ENCODE measurements around the gene SFXN3. TPM values are rescaled to one million over a fixed set of nuclear protein-coding genes. Genes with fewer than 3 reads are reported as not detected.

The SFXN3 gene
- total and polyA plus RNA-seq, 2 of the 13 experiments (the other 11 are each of a cell fraction or from before 2014, with no cell fraction given), result 16.8 to 71.5 TPM

DNA sequence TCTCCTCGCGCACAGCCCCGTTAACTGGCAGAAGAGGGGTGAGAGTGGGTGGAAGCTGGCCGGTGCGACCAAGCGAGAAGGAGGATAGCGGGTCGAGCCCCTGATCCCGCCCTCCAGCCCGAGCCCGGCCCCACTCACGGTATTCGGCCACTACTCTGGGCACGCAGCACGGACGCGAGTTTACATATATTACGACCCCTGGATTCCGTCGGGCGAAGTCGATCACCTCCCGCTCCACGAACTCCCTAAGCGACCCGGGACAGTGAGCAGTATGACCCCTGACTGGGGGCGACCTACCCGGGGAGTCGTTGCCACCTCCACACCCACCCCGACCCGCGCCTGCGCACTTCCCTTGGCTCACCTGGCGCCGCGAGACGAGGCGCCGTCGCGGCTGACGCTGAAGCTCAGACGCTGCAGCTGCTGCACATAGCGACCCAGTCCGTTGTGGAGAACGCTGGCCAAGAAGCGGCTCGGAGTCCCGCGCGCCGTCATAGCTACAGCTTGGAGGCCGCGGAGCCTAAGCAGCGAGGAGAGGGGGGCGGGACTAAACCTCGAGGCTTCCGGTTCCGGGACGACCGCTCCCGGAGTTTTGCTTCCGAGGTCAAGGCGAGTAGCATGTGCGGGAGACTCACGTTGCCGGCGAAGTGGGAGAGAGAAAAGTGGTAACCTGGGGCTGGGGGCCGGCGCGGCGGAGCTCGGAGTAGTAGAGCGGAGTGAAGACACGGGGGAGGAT lies 43.9 kb upstream of the SFXN3 start, which contains the start of the genes MRPL43 and TWNK (continued):
- TF ChIP-seq CREB3 (CRISPR knock-in tag; IDR thresholded peaks at IDR 0.05), result peak; percentile 83; the same call in 1 of the 2 replicates
- no peak for TF ChIP-seq ZBTB42 (CRISPR knock-in tag; IDR thresholded peaks at IDR 0.05)
- TF ChIP-seq JUND (CRISPR knock-in tag; IDR thresholded peaks at IDR 0.05), result no peak
- TF ChIP-seq SRSF1 (optimal IDR thresholded peaks at IDR 0.05; ENCODE audit: low read depth, low read length), result peak; percentile 52
- peak; percentile 74; the same call in 1 of the 2 replicates for TF ChIP-seq ZNF766 (CRISPR knock-in tag; IDR thresholded peaks at IDR 0.05; ENCODE audit: borderline replicate concordance)
- no peak for TF ChIP-seq ZBTB44 (CRISPR knock-in tag; IDR thresholded peaks at IDR 0.05)
- TF ChIP-seq IKZF5 (CRISPR knock-in tag; IDR thresholded peaks at IDR 0.05), result no peak; the same call in 1 of the 2 replicates
- TF ChIP-seq KAT7 (CRISPR knock-in tag; IDR thresholded peaks at IDR 0.05; ENCODE audit: borderline replicate concordance), result no peak
- TF ChIP-seq, protein P1, sequence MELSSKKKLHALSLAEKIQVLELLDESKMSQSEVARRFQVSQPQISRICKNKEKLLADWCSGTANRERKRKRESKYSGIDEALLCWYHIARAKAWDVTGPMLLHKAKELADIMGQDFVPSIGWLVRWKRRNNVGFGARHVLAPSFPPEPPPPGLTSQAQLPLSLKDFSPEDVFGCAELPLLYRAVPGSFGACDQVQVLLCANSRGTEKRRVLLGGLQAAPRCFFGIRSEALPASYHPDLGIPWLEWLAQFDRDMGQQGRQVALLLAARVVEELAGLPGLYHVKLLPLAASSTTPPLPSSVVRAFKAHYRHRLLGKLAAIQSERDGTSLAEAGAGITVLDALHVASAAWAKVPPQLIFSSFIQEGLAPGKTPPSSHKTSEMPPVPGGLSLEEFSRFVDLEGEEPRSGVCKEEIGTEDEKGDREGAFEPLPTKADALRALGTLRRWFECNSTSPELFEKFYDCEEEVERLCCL (CRISPR knock-in tag; IDR thresholded peaks at IDR 0.05; ENCODE audit: borderline replicate concordance), result 0 out of 2 replicates have a peak, but pooled peaks have one; percentile 75
- TF ChIP-seq REPIN1 (CRISPR knock-in tag; IDR thresholded peaks at IDR 0.05; ENCODE audit: borderline replicate concordance, low read depth), result peak; percentile 80; the same call in 1 of the 2 replicates
- TF ChIP-seq BRCA1 (CRISPR knock-in tag; IDR thresholded peaks at IDR 0.05), result peak; percentile 84
- peak; percentile 29; the same call in 1 of the 2 replicates for TF ChIP-seq YEATS4 (CRISPR knock-in tag; IDR thresholded peaks at IDR 0.05; ENCODE audit: borderline replicate concordance)
- TF ChIP-seq CHD4 (IDR thresholded peaks at IDR 0.05; ENCODE audit: borderline replicate concordance, low read length), result no peak
- TF ChIP-seq ZNF589 (CRISPR knock-in tag; conservative IDR thresholded peaks at IDR 0.05), result peak; percentile 93
- TF ChIP-seq EHMT2 (IDR thresholded peaks at IDR 0.05; ENCODE audit: borderline replicate concordance, low read depth, low read length), result no peak
- no peak for TF ChIP-seq ZFP62 (CRISPR knock-in tag; IDR thresholded peaks at IDR 0.05)
- peak; percentile 84 for TF ChIP-seq ZGPAT (CRISPR knock-in tag; IDR thresholded peaks at IDR 0.05)
- TF ChIP-seq MYC (CRISPR knock-in tag; IDR thresholded peaks at IDR 0.05; ENCODE audit: borderline replicate concordance), result peak; percentile 96
- peak; percentile 92 for TF ChIP-seq SMYD3 (CRISPR knock-in tag; IDR thresholded peaks at IDR 0.05)
- peak; percentile 100 for TF ChIP-seq AGO2 (optimal IDR thresholded peaks at IDR 0.05; ENCODE audit: low read depth, low read length)
- TF ChIP-seq KDM2A (CRISPR knock-in tag; IDR thresholded peaks at IDR 0.05; ENCODE audit: borderline replicate concordance, low read depth), result peak; percentile 98
- no peak for TF ChIP-seq PCBP2 (optimal IDR thresholded peaks at IDR 0.05; ENCODE audit: low read depth, low read length, poor library complexity, severe bottlenecking)
- no peak for TF ChIP-seq ZNF567 (CRISPR knock-in tag; IDR thresholded peaks at IDR 0.05; ENCODE audit: borderline replicate concordance)
